GM18867 (cell line): Measurements from ENCODE around the gene DERL2.
A peak's percentile ranks its signal among the peaks of the same experiment; 100 is the strongest.

ENCODE experiments used
- ATAC-seq: cut with Tn5 transposase; IDR thresholded peaks from one replicate; pipeline ENCODE4 v1.9.1; 2021; ENCODE audit warnings: mild to moderate bottlenecking, moderate library complexity; ENCODE audit not compliant: unreplicated experiment

Gene DERL2

GRCh38 chr17:5502552-5502951 is 16.6 kb upstream of the DERL2 start:
- no peak for ATAC-seq

- ATAC-seq, result no peak
These were observed 15.7 kb upstream of the DERL2 start for GRCh38 chr17:5501685-5502084.

DNA sequence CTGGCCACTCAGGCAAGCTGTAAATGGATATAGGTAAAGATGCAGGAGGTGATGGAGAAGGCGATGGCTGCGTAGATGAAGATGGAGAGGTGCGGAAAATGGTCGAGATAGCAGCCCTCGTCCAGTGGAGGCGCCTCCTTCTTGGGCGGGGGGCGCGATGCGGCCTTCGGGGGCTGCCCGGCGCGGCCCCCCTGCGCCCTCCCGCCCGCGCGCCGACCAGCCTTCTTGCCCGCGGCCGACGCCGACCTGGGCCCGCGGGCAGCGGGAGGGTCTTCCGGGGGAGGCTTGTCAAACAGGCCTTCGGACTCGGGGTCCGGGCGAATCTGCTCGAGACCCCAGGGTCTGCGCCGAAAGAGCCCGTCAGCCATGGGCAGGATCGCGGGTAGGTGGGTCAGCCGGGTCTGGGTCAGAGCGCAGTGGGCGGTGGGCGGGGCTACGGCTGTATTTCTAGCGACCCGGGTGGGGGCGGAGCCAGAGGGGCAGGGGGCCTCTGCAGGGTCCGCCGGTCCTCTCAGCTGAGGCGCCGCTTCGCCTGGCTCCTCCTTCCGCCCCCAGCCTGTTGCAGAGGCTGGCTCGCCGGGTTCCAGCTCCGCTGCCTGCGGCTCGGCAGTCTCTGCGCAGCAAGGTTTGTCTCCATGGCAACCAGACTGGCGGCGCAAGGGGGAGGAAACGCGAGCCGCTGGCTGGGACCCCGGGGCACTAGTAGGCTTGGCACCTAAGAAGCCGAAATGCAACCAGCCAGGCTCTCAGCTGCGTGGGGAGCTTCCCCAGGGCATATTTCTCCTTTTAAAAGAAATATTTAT is 14.8 kb upstream of the DERL2 start:
- no peak for ATAC-seq

- ATAC-seq, result no peak
These were observed 14.2 kb upstream of the DERL2 start for GRCh38 chr17:5500247-5500588.

DNA sequence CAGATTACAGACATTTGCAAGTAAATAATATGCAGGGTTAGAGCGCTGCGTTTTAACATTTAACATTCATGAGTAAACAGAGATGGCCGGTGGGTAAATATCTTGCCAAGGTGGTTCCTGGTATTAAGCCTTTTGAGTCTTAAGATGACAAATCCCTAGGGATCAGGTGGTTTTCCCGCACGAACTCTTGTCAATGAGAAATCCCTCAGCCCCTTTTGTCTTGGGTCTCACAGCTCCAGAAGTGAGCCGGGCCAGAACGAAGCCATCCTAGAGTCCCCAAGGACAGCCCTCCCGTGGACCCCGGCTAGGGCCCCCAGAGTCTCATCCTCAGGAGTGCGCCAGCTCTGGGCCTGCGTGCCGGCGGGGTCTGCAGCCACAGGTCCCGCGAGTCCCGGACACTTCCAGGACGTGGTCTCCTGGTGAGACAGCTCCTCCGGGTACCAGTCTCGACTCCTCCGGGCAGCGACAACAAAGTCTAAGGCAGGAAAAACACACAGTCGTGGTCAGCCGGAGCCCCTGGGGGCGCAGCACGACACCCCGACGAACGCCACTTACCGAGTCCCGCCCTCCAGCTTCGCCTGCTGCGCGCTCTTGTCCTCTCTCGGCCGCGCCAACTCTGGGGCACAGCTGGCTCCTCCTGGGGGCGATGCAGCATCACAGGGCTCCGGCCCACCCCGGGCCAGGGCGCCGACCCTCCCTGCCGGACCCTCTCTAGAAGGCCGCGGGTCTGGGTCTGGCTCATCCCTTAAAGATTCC is 13.7 kb upstream of the DERL2 start:
- ATAC-seq, result no peak

GRCh38 chr17:5492970-5493369 is 7.0 kb upstream of the DERL2 start:
- ATAC-seq, result no peak

GRCh38 chr17:5488752-5489151 is 2.8 kb upstream of the DERL2 start:
- no peak for ATAC-seq

DNA sequence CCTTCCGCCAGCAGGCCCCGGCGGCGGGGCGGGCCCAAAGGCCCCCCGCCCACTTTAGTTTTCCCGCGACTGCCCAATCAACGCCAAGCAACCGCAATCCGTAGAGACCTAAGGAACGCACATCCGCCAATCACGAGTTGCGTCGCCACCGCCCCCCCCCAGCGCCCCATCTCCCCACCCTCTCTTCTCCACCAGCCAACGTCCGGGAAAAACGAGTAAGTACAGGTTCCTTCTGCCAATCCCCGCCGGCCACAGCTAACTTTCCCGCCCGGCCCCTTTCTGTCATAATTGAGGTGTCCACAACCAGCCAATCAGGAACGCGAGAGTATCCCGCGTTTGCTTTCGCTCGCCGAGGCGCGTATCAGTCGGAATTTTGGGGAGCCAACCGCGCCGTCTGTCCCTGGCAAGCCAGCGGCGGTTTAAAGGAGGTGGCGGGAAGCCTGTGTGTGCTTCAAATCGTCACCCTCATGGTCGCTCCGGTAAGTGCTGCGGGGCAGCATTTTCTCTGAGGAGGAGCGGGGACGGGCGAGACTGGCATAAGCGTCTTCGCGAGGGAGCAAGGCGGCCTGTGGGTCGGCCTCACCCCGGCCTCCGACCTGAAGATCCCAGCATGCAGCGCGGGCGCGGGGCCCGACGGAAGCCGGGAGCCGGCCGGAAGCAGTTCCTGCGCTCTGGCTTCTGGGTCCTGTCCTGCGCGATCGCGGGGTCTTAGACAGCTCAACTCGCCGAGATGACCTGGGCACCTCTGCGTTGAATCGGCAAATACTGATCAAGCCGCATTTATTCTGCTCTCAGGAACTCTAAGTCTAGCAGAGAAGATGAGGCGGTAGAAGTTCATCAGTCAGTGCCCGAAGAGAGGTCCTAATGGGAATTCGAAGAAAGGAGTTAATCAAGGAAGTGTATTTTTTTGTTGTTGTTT is 487 bp upstream of the DERL2 start, which contains the start of gene MIS12:
TSS of gene MIS12 (plus strand) at position 361 of the 919 bp plus-strand sequence. CDS start 2,297 bp downstream, outside the sequence.
- ATAC-seq, result peak; percentile 80

GRCh38 chr17:5481451-5481850 is 4.5 kb downstream of the DERL2 start:
- no peak for ATAC-seq

DNA sequence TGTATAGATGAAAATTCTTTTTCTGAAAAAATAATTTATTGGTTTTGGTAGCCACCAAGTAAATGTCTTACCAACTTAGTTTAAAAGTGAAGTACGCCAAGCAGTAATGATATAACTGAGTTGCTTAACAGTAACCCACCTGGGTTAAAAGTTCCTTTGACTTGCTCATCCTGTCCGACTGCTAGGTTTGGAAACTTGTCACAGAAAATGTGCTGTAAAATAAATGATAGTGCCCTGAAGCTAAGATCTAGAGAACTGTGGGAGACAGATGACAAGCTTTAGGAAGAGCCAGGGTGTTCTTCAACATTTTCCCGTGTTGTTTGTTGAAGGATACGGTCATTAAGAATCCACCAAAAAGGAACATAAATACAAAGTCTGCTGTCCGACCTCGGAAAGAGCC is 5.0 kb downstream of the DERL2 start:
- no peak for ATAC-seq

GRCh38 chr17:5478992-5479391 is 7.0 kb downstream of the DERL2 start:
- ATAC-seq, result no peak

DNA sequence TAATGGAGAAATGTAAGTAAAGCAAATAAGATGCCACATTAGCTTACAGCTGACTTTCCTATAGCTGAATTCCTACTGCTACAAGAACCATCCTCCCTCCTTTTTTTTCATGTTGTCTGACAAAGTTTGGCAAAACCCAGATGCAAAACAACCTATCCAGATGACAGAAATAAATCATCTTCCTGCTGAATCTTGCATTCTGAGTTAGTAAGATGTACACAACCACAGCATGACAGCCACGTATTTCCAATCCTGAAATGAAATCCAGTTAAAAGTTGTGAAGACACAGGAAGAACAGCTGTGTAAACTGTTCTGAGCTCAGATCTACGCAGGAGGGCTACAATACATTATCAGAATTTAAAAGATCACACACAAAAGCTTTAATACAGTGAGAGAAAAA is 12.1 kb downstream of the DERL2 start:
- no peak for ATAC-seq

DNA sequence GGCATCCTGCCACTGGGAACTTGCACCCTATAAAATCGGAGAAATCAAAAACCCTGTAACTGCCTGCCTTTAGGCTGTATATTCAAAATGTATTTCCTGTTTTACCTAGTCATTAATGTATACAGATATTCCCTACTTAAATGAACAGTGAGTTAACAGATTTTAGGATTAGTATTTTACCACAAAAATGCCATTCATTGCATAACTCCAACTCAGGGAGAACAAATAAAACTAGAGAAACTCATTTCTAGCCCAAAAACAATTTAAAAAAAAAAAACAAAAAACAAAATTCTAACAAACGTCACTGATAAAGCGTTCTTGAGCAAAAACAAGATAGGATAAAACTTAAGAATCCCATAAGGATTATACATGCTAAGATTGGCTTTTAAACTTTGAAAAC is 13.5 kb downstream of the DERL2 start:
- ATAC-seq, result no peak

DNA sequence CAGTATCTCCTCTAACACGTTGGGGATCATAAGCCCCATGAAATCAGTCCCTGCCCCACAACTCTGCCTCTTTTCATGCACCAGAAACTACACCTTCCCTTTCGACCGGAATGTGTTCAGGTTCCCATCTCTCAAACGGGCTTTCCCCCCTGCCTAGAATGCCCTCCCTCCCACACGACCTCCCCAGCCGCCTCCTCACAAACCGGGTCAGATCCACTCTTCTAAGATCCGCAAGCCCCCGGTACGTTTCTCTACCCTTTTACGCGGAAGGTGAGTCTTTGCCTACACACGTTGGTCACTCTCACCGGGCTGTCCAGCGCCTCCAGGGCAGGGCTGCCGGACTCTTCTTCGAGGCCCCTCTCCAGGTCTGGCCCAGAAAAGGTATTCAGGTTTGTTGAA is 17.9 kb downstream of the DERL2 start:
- ATAC-seq, result no peak

DNA sequence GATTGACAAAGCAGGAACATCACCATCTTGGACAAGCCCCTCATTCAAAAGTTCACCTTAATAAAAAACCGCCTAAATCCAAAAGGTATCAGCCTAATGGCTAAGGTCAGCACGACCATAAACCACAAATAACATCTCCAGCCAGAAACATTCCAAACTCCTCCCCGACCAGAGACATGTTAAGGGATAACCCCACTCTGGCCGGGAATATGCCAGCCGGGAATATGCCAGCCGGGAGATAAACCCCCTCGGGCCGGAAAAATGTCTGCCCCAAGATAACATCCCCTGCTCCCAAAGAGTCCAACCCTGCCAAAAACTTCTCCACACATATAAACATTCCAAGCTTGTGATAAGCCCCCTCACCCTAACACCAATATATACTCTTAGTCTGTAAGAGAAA is 18.6 kb downstream of the DERL2 start:
- ATAC-seq, result no peak

GRCh38 chr17:5466295-5466694 is 19.7 kb downstream of the DERL2 start:
- ATAC-seq, result no peak

DNA sequence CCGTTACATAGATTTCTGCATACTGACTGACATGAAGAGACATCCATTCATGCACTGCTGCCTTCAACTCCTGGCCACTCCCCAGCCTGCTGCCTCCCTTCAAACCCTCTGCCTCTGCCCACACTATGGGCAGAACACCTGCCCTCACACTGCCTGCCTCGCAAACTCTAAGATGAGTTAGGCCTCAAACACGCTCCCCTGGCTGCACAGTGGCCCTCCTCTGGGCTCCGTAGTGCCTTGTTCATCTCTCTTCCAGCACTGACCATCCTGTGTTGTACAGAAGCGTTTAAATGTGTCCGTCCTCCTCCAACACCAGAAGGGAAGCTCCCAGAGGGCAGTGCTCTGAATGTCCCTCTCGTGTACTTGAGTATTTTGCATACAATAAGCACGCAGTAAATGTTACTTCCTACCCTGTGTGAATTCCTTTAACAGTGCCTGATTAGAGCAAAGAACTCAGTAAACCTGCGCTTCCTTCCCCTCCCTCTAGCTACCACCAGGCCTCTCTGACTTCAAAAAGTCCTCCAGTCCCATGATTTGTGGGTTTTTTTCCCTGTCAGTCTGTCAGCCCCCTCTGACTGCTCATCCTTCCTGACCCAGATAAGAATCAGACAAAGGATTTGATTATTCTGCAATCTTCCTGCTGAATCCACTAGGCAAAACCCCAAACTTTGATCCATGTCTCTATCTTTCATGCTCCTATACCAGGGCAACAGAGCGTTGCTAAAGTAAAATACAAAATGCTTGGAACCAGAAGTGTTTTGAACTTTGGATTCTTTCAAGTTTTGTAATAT is 21.1 kb downstream of the DERL2 start:
- no peak for ATAC-seq

DNA sequence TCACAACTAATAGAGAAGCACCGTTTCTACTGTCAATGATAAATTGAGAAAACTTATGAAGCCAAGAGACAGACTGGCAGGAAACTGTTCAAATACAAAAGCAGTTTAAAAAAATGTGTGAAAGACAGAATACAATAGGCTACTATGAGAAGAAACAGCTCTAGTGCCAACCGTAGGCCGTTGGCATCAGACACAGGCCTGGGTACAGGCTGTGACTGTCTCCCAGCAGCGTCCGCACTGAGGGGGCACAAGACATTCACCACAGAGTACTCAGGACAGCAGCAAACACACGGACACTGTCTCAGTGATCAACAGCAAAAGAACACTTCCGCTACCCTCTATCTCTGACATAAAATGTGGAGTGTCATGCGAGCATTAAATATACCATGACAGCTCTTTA is 39.2 kb downstream of the DERL2 start:
- ATAC-seq, result no peak

DNA sequence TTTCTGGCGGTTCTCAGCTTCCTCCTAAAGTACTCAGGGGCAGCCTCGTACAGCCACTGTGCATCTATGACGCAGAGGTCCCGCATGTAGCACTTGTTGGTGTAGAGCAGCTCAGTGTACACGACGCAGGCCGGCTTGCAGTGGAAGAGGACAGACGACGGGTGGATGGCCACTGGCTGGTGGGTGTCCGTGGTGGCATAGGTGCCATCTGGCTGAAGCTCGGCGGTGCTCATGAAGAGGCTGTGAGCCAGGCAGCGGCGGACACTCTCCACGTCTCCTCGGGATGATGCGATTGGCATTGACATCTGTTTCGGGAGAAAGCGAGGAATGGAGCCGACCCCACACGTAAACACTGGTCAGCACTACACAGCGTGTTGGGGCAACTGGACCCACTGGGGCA is 41.8 kb downstream of the DERL2 start:
- no peak for ATAC-seq

DNA sequence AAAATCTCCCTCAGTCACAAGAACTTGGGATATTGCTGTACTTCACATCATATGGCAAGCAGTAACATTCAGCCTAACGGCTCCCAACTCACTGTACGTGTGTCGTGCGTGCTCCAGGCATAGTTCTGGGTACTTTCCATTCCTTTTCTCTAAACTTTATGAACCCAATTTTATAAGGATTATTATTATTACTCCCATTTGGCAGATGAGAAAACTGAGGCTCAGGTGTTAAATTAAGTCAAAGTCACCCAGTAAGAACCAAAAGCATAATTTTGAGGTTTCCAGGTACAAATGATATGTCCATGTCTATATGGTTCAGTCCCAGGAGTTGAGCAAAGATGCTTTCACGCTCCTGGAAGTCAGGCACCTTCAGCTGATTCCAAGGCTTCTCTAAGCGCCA is 42.2 kb downstream of the DERL2 start:
- no peak for ATAC-seq

DNA sequence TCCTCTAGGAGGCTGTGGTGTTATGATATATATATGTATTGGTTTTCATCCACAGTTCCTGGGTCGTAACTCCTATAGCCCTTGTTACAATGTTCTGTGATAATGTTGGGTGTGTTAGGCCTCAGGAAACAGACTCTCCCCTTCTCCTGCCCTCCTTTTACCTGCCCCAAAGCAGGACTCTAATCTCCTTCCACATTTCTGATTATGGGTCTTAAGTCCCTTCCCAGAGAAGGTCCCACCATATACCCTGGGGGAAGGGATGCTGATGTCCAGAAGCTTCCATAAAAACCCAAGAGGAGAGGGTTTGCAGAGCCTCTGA is 46.6 kb downstream of the DERL2 start:
- no peak for ATAC-seq
